ENCODE data around the gene CAPN12. TPM values are rescaled to one million over a fixed set of nuclear protein-coding genes. Genes with fewer than 3 reads are reported as not detected.
A peak's percentile ranks its signal among the peaks of the same experiment; 100 is the strongest.

The CAPN12 gene
- total and polyA plus RNA-seq, 2 of the 4 experiments (the other 2 are of a cell fraction), result 0.18 to 0.97 TPM

DNA sequence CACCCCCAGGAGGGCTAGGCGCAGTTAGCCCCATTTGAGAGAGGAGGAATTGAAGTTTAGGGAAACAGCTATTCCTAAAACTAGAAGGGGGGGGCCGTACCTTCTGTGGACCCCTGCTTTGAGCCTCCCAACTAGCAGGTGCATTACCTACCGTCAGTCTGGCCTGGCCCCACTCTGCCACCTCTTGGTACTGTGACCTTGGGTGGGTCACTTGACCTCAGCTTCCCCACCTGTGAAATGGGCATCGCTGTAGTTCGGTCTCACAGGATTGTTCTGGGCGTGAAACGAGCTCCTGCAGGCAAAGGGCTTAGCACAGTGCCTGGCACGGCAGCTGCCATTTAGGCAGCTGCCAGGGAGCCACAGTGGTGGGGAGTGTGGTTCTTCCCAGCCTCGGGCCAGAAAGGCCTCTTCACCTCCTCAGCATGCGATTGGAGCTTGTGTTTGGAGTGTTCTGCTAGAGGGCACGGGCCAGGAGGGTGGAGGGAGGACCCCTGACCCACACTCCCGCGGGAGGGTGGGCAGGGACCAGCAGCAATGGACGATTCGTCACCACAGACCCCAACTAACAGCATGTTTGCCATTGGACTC is 32.0 kb downstream of the CAPN12 start:
- Histone ChIP-seq H3K4me1 (ENCODE audit: control insufficient read depth, insufficient read depth, low read length) (peaks cover 43% of the 10 kb centered on the region), H4K20me1 (ENCODE audit: insufficient read depth, low read length) (peaks cover 34% of the 10 kb centered on the region), H3K9ac (ENCODE audit: low read depth, low read length) (no peak overlapping the region)

More for the DNA sequence above, 32.0 kb downstream of the CAPN12 start:
- H3K4me2 ChIP-seq (ENCODE audit: low read depth, low read length), result no peak overlapping the region
- DNase-seq, result no peak
- H3K4me3 ChIP-seq (ENCODE audit: insufficient read depth, low read depth, low read length), result no peak overlapping the region
- intact Hi-C loops (cut with micrococcal nuclease), result no loop called here
- H3K79me1 ChIP-seq (ENCODE audit: low read depth in 1 of 2, low read length in 2 of 2), result peaks cover 45 to 87% of the 10 kb centered on the region in 2 experiments
- H3K9me1 ChIP-seq (ENCODE audit: insufficient read depth, low read length), result peaks cover 20% of the 10 kb centered on the region; the same call in 1 of the 2 replicates
- in situ Hi-C loops (cut with MboI; ENCODE audit: low sequenced_read_pairs), result no loop called here
- WGBS, 2 experiments (ENCODE audit: extremely low coverage in 2 of 2, insufficient read length in 1 of 2), result 93% methylated on average over 5 of the region's 15 CpGs; no CpG with 5 or more reads in 1 of the 2 experiments
- ChIA-PET CTCF (interaction anchor here (1.7 kb wide), 1 partner anchor 218 kb away, joined by 3 read pairs; the partner anchor contains the start of genes MRPS12 and SARS2), POLR2A (ENCODE audit: unreplicated experiment) (interaction anchor here (0.7 to 1.1 kb wide), 3 partner anchors 59 to 64 kb away, joined by 3 read pairs; no protein-coding TSS in a partner anchor)
- H3K9me3 ChIP-seq (ENCODE audit: control insufficient read depth, insufficient read depth, low read length), result no peaks in the 10 kb centered on the region
- no peaks in the 10 kb centered on the region for H3K27me3 ChIP-seq (ENCODE audit: control insufficient read depth, insufficient read depth, low read length)
- H2BK120ac ChIP-seq (ENCODE audit: low read depth, low read length), result peak overlapping the region; percentile 35; the same call in 1 of the 2 replicates
- BruUV-seq (replicated peaks), result no TSS peak
- peak overlapping the region; percentile 98 for H2AK9ac ChIP-seq (replicated peaks; ENCODE audit: low read depth, low read length, poor library complexity)
- H3K14ac ChIP-seq (replicated peaks; ENCODE audit: low read depth, low read length), result 0 out of 2 replicates have a peak overlapping the region, but pooled peaks have one; percentile 11
- H4K8ac ChIP-seq (ENCODE audit: low read depth in 2 of 2, low read length in 2 of 2), result peak overlapping the region in 1 of 2 experiments; percentile 27; a peak in 3 of 4 replicates
- ATAC-seq (ENCODE audit: low read depth), result no peak
- TF ChIP-seq POLR2A (IDR thresholded peaks at IDR 0.05; ENCODE audit: low read depth, low read length) (no peak), MAZ (IDR thresholded peaks at IDR 0.05; ENCODE audit: borderline replicate concordance, low read depth, low read length) (no peak), MXI1 (IDR thresholded peaks at IDR 0.05; ENCODE audit: borderline replicate concordance, low read depth, low read length) (no peak), RAD21 (IDR thresholded peaks at IDR 0.05; ENCODE audit: low read length) (no peak), SMC3 (IDR thresholded peaks at IDR 0.05; ENCODE audit: low read depth, low read length) (no peak), NFE2L2 (IDR thresholded peaks at IDR 0.05; ENCODE audit: low read depth, low read length) (no peak), CEBPB (IDR thresholded peaks at IDR 0.05; ENCODE audit: low read depth, low read length) (no peak), FOS (IDR thresholded peaks at IDR 0.05; ENCODE audit: low read depth, low read length) (no peak)
- TF ChIP-seq, protein P1, sequence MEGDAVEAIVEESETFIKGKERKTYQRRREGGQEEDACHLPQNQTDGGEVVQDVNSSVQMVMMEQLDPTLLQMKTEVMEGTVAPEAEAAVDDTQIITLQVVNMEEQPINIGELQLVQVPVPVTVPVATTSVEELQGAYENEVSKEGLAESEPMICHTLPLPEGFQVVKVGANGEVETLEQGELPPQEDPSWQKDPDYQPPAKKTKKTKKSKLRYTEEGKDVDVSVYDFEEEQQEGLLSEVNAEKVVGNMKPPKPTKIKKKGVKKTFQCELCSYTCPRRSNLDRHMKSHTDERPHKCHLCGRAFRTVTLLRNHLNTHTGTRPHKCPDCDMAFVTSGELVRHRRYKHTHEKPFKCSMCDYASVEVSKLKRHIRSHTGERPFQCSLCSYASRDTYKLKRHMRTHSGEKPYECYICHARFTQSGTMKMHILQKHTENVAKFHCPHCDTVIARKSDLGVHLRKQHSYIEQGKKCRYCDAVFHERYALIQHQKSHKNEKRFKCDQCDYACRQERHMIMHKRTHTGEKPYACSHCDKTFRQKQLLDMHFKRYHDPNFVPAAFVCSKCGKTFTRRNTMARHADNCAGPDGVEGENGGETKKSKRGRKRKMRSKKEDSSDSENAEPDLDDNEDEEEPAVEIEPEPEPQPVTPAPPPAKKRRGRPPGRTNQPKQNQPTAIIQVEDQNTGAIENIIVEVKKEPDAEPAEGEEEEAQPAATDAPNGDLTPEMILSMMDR (conservative IDR thresholded peaks at IDR 0.05; ENCODE audit: low read depth, low read length), result no peak
- H3K18ac ChIP-seq (ENCODE audit: low read depth, low read length), result peak overlapping the region; percentile 20; the same call in 1 of the 2 replicates
- peak overlapping the region; percentile 75 for H2BK5ac ChIP-seq (ENCODE audit: low read depth, low read length, poor library complexity, severe bottlenecking)
- no peak overlapping the region for H2AFZ ChIP-seq (replicated peaks; ENCODE audit: low read length, poor library complexity)
- peak overlapping the region; percentile 40 for H3K27ac ChIP-seq (ENCODE audit: insufficient read depth, low read length)
- 0 out of 2 replicates have a peak overlapping the region, but pooled peaks have one; percentile 16 for H3K23ac ChIP-seq (ENCODE audit: low read depth, low read length)
- peak overlapping the region; percentile 81 for H2AK5ac ChIP-seq (ENCODE audit: low read depth, low read length)
- peak overlapping the region; percentile 61 for H3K4ac ChIP-seq (ENCODE audit: low read depth, low read length)
- peaks cover 83% of the 10 kb centered on the region for H3K36me3 ChIP-seq (ENCODE audit: control insufficient read depth, insufficient read depth, low read length)
- peak overlapping the region; percentile 30; the same call in 1 of the 2 replicates for H4K5ac ChIP-seq (ENCODE audit: low read depth, low read length)
- no peak overlapping the region for H3K56ac ChIP-seq (ENCODE audit: extremely low read depth, insufficient read depth, low read length)
- H4K91ac ChIP-seq (ENCODE audit: insufficient read depth, low read depth, low read length), result peak overlapping the region; percentile 14; the same call in 1 of the 2 replicates
- no peak overlapping the region for H2BK15ac ChIP-seq (ENCODE audit: low read depth, low read length)
- H2BK20ac ChIP-seq (ENCODE audit: low read depth, low read length), result 0 out of 2 replicates have a peak overlapping the region, but pooled peaks have one; percentile 11
- dilution Hi-C loops (cut with HindIII; ENCODE audit: low sequenced_read_pairs, unreplicated experiment), result no loop called here

All from IMR-90 (cell line).